Raji (cell line): ENCODE data around the gene HSD17B10.
A peak's percentile ranks its signal among the peaks of the same experiment; 100 is the strongest.

Source experiments
- POLR2A ChIP-seq: IDR thresholded peaks from 2 replicates; pipeline ENCODE4 v1.6.1; 2011; ENCODE audit warnings: low read depth, low read length, control low read depth; ENCODE audit not compliant: insufficient read depth

HSD17B10 gene

GRCh38 chrX:53433651-53434639 is at the start of gene HSD17B10:
TSS of gene HSD17B10 (minus strand) at chrX:53434370. CDS start at chrX:53434345, 25 bp downstream.
- TF ChIP-seq POLR2A = peak; percentile 77

GRCh38 chrX:53483416-53483815 is 49.2 kb upstream of the HSD17B10 start:
- TF ChIP-seq POLR2A = no peak

GRCh38 chrX:53481816-53482465 is 47.8 kb upstream of the HSD17B10 start:
- TF ChIP-seq POLR2A = no peak

GRCh38 chrX:53481093-53481492 is 46.9 kb upstream of the HSD17B10 start:
- TF ChIP-seq POLR2A = no peak

- TF ChIP-seq POLR2A = no peak
Observed at GRCh38 chrX:53479301-53479700, 45.1 kb upstream of the HSD17B10 start.

- TF ChIP-seq POLR2A = no peak
Observed at GRCh38 chrX:53476371-53476770, 42.2 kb upstream of the HSD17B10 start.

GRCh38 chrX:53474707-53475106 is 40.5 kb upstream of the HSD17B10 start:
- TF ChIP-seq POLR2A = no peak

GRCh38 chrX:53471346-53471745 is 37.2 kb upstream of the HSD17B10 start:
- TF ChIP-seq POLR2A = no peak

- no peak for TF ChIP-seq POLR2A
Observed at GRCh38 chrX:53458082-53458481, 23.9 kb upstream of the HSD17B10 start.

GRCh38 chrX:53456254-53456653 is 22.1 kb upstream of the HSD17B10 start:
- no peak for TF ChIP-seq POLR2A

GRCh38 chrX:53452812-53453211 is 18.6 kb upstream of the HSD17B10 start:
- TF ChIP-seq POLR2A = no peak

GRCh38 chrX:53449632-53450031 is 15.5 kb upstream of the HSD17B10 start:
- TF ChIP-seq POLR2A = no peak

- no peak for TF ChIP-seq POLR2A
Observed at GRCh38 chrX:53447441-53447840, 13.3 kb upstream of the HSD17B10 start.

GRCh38 chrX:53445977-53446376 is 11.8 kb upstream of the HSD17B10 start:
- TF ChIP-seq POLR2A = no peak

- no peak for TF ChIP-seq POLR2A
Observed at GRCh38 chrX:53442322-53442631, 8.1 kb upstream of the HSD17B10 start.
